Stimulated activated CD4-positive, alpha-beta T cell treated with anti-CD3 and anti-CD28 coated beads, Interleukin-1b, Interleukin-23, amount 100 ng/mL, for 4 hours (primary cell): ENCODE measurements around the gene RANBP1.

Experiments
- DNase-seq, 2 donors: peaks; one replicate each; pipeline ENCODE4 v3.0.0-alpha.2; 2020; ENCODE audit warnings: low read depth in 2 of 2

Gene RANBP1

GRCh38 chr22:20136603-20136873 is 20.6 kb downstream of the RANBP1 start:
- no peak for DNase-seq

- DNase-seq: no peak
These were observed 21.2 kb downstream of the RANBP1 start for GRCh38 chr22:20137113-20137512.

GRCh38 chr22:20137671-20138416 is 21.9 kb downstream of the RANBP1 start:
- no peak for DNase-seq

GRCh38 chr22:20138417-20138738 is 22.5 kb downstream of the RANBP1 start:
- no peak for DNase-seq

- DNase-seq: no peak
These were observed 23.0 kb downstream of the RANBP1 start for GRCh38 chr22:20138868-20139267.

- DNase-seq: no peak
These were observed 23.6 kb downstream of the RANBP1 start for GRCh38 chr22:20139391-20140106.

GRCh38 chr22:20140107-20140445 is 24.2 kb downstream of the RANBP1 start:
- DNase-seq: no peak

GRCh38 chr22:20140521-20140964 is 24.6 kb downstream of the RANBP1 start:
- DNase-seq: no peak

GRCh38 chr22:20141186-20142077 is 25.5 kb downstream of the RANBP1 start:
- DNase-seq: no peak

- no peak for DNase-seq
These were observed 27.1 kb downstream of the RANBP1 start for GRCh38 chr22:20142711-20143621.

- no peak for DNase-seq
These were observed 28.2 kb downstream of the RANBP1 start for GRCh38 chr22:20143883-20144665.

GRCh38 chr22:20145206-20145831 is 29.4 kb downstream of the RANBP1 start:
- no peak for DNase-seq

- no peak for DNase-seq
These were observed 29.9 kb downstream of the RANBP1 start for GRCh38 chr22:20145832-20146223.

GRCh38 chr22:20146777-20147176 is 30.9 kb downstream of the RANBP1 start:
- no peak for DNase-seq

- DNase-seq: no peak
These were observed 31.5 kb downstream of the RANBP1 start for GRCh38 chr22:20147237-20147988.

- DNase-seq: no peak
These were observed 32.5 kb downstream of the RANBP1 start for GRCh38 chr22:20148414-20148813.

GRCh38 chr22:20149257-20150250 is 33.6 kb downstream of the RANBP1 start:
- no peak for DNase-seq
